PFSK-1 (cell line): ENCODE data around the gene POC1A.

Experiments used
- POLR2AphosphoS5 ChIP-seq: IDR thresholded peaks from 2 replicates; pipeline ENCODE4 v1.6.1; 2012; ENCODE audit warnings: low read depth, mild to moderate bottlenecking, control low read depth, low read length, moderate library complexity
- REST ChIP-seq, 2 experiments: IDR thresholded peaks; 2 replicates each; pipeline versions ENCODE4 v1.6.1 to v1.8.0; 2011 to 2012; ENCODE audit warnings: low read depth in 2 of 2, low read length in 2 of 2, control low read depth in 1 of 2, inconsistent platforms in 1 of 2, mild to moderate bottlenecking in 1 of 2, moderate library complexity in 1 of 2; ENCODE audit not compliant: insufficient read depth in 1 of 2
- SIN3A ChIP-seq: IDR thresholded peaks from 2 replicates; pipeline ENCODE4 v1.6.1; 2012; ENCODE audit warnings: mild to moderate bottlenecking, low read length, moderate library complexity, borderline replicate concordance; ENCODE audit not compliant: insufficient read depth

- TF ChIP-seq POLR2AphosphoS5 (no peak), REST (IDR thresholded peaks at IDR 0.05; ENCODE audit: insufficient read depth in 1 of 2, low read depth in 2 of 2, low read length in 2 of 2) (no peak), SIN3A (no peak)
Measured at GRCh38 chr3:52044869-52045619, 109.2 kb downstream of the POC1A start.
